ENCODE results near the gene FAM117B.

Gene FAM117B

DNA sequence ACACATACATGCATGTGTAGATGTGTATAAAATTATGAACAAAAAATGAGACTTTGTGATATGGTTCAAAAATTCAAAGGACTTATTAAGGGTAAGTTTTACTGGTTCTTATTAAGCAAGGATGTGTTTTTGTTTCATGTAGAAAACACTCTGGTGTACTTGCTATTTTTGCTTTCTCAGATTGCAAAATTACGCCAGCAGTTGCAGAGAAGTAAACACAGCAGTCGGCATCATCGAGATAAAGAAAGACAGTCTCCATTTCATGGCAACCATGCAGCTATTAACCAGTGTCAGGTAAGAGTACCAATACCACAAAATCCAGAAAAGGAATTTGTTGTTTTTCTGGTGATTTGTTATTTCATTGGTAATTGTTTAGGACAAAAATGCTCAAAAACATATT lies 91.3 kb downstream of the FAM117B start:
- no peak for TF ChIP-seq EZH2 (IDR thresholded peaks at IDR 0.05; ENCODE audit: borderline replicate concordance, low read depth, low read length, severe bottlenecking)
- TF ChIP-seq, protein P1, sequence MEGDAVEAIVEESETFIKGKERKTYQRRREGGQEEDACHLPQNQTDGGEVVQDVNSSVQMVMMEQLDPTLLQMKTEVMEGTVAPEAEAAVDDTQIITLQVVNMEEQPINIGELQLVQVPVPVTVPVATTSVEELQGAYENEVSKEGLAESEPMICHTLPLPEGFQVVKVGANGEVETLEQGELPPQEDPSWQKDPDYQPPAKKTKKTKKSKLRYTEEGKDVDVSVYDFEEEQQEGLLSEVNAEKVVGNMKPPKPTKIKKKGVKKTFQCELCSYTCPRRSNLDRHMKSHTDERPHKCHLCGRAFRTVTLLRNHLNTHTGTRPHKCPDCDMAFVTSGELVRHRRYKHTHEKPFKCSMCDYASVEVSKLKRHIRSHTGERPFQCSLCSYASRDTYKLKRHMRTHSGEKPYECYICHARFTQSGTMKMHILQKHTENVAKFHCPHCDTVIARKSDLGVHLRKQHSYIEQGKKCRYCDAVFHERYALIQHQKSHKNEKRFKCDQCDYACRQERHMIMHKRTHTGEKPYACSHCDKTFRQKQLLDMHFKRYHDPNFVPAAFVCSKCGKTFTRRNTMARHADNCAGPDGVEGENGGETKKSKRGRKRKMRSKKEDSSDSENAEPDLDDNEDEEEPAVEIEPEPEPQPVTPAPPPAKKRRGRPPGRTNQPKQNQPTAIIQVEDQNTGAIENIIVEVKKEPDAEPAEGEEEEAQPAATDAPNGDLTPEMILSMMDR (IDR thresholded peaks at IDR 0.05; ENCODE audit: borderline replicate concordance, extremely low read depth, low read length, poor library complexity, severe bottlenecking): no peak
- no peak overlapping the region for H3K4me2 ChIP-seq (ENCODE audit: insufficient read depth, low read length)

DNA sequence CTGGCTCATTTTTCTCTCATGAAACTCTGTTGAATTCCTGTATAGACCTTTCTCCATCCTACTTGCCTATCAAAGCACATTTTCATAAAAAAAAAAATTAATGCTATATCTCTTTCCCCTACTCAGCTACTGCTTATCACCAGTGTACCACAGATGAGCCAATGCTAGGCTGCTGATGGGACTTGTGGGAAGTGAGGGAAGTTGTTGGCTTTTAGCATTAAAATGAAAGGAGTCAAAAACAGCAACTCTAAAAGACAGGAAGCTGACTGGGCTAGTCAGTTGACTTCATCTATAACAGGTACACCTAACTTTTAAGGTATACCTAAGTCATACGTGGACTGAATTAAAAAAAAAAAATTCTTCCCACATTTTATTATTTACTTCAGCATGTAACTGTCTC lies 102.1 kb downstream of the FAM117B start:
- TF ChIP-seq, protein P1 (IDR thresholded peaks at IDR 0.05; ENCODE audit: borderline replicate concordance, extremely low read depth, low read length, poor library complexity, severe bottlenecking): no peak
- TF ChIP-seq EZH2 (IDR thresholded peaks at IDR 0.05; ENCODE audit: borderline replicate concordance, low read depth, low read length, severe bottlenecking): no peak
- Histone ChIP-seq H4K20me1 (ENCODE audit: insufficient read depth, low read length) (no peaks in the 10 kb centered on the region), H3K79me2 (ENCODE audit: insufficient read depth, low read length) (no peaks in the 10 kb centered on the region), H3K27ac (ENCODE audit: low read length) (no peak overlapping the region), H3K4me1 (ENCODE audit: insufficient read depth, low read length) (no peaks in the 10 kb centered on the region), H3K36me3 (ENCODE audit: insufficient read depth, low read length) (peaks cover 23% of the 10 kb centered on the region), H3K9ac (ENCODE audit: low read depth, low read length) (no peak overlapping the region), H2AFZ (ENCODE audit: low read depth, low read length) (no peak overlapping the region), H3K4me2 (ENCODE audit: insufficient read depth, low read length) (no peak overlapping the region), H3K27me3 (ENCODE audit: insufficient read depth, low read length, poor library complexity) (no peaks in the 10 kb centered on the region), H3K4me3 (ENCODE audit: low read depth in 1 of 2, low read length in 2 of 2) (no peak overlapping the region), H3K9me3 (ENCODE audit: insufficient read depth, low read length, severe bottlenecking) (peaks cover 12% of the 10 kb centered on the region)
- DNase-seq: no peak
- no peak; the same call in 2 of the 3 replicates for ATAC-seq (ENCODE audit: insufficient read depth, low read depth)

More for the DNA sequence above, 91.3 kb downstream of the FAM117B start:
- H3K4me1 ChIP-seq (ENCODE audit: insufficient read depth, low read length): no peaks in the 10 kb centered on the region
- 0 out of 2 replicates have a peak, but pooled peaks cover 4% of the 10 kb centered on the region for H3K79me2 ChIP-seq (ENCODE audit: insufficient read depth, low read length)
- no peak overlapping the region for H3K27ac ChIP-seq (ENCODE audit: low read length)
- H3K4me3 ChIP-seq (ENCODE audit: low read depth in 1 of 2, low read length in 2 of 2): no peak overlapping the region
- DNase-seq: no peak
- no peak overlapping the region for H3K9ac ChIP-seq (ENCODE audit: low read depth, low read length)
- H4K20me1 ChIP-seq (ENCODE audit: insufficient read depth, low read length): no peaks in the 10 kb centered on the region
- ATAC-seq (ENCODE audit: insufficient read depth, low read depth): no peak
- no peaks in the 10 kb centered on the region for H3K9me3 ChIP-seq (ENCODE audit: insufficient read depth, low read length, severe bottlenecking)
- no peaks in the 10 kb centered on the region for H3K27me3 ChIP-seq (ENCODE audit: insufficient read depth, low read length, poor library complexity)
- H2AFZ ChIP-seq (ENCODE audit: low read depth, low read length): no peak overlapping the region
- H3K36me3 ChIP-seq (ENCODE audit: insufficient read depth, low read length): peaks cover 30% of the 10 kb centered on the region; the same call in 1 of the 2 replicates

DNA sequence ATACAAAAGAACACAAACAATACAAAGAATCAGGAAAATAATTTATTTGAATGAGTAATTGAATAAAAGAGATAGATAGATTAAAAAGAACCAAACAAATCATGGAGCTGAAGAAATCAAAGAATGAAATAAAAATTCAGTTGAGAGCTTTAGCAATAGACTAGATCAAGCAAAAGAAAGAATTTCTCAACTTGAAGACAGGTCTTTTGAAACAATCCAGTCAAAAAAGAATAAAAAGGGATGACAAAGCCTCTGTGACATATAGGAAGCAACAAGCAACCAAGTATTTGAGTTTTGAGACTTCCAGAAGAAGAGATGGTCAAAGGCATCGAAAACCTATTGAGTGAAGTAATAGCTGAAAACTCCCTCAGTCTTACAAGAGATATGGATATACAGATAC lies 108.8 kb downstream of the FAM117B start:
- Histone ChIP-seq H3K4me2 (ENCODE audit: insufficient read depth, low read length) (no peak overlapping the region), H3K4me3 (ENCODE audit: low read depth in 1 of 2, low read length in 2 of 2) (no peak overlapping the region)

More for the DNA sequence above, 108.8 kb downstream of the FAM117B start:
- H3K9me3 ChIP-seq (ENCODE audit: insufficient read depth, low read length, severe bottlenecking): peaks cover 23% of the 10 kb centered on the region
- peaks cover 26% of the 10 kb centered on the region for H3K36me3 ChIP-seq (ENCODE audit: insufficient read depth, low read length)
- TF ChIP-seq, protein P1 (IDR thresholded peaks at IDR 0.05; ENCODE audit: borderline replicate concordance, extremely low read depth, low read length, poor library complexity, severe bottlenecking): no peak
- no peak for TF ChIP-seq EZH2 (IDR thresholded peaks at IDR 0.05; ENCODE audit: borderline replicate concordance, low read depth, low read length, severe bottlenecking)
- DNase-seq: no peak
- no peak overlapping the region for H3K27ac ChIP-seq (ENCODE audit: low read length)
- H3K4me1 ChIP-seq (ENCODE audit: insufficient read depth, low read length): no peaks in the 10 kb centered on the region
- H3K9ac ChIP-seq (ENCODE audit: low read depth, low read length): no peak overlapping the region
- ATAC-seq (ENCODE audit: insufficient read depth, low read depth): no peak
- H4K20me1 ChIP-seq (ENCODE audit: insufficient read depth, low read length): no peaks in the 10 kb centered on the region
- H3K27me3 ChIP-seq (ENCODE audit: insufficient read depth, low read length, poor library complexity): no peaks in the 10 kb centered on the region
- no peak overlapping the region for H2AFZ ChIP-seq (ENCODE audit: low read depth, low read length)
- no peaks in the 10 kb centered on the region for H3K79me2 ChIP-seq (ENCODE audit: insufficient read depth, low read length)
